HEK293 (cell line): Measurements from ENCODE around the gene PARD3.

ENCODE experiments used
- BCL11A ChIP-seq: fragments of 450-650 bp; formaldehyde crosslinking; IDR thresholded peaks from 2 replicates; pipeline ENCODE4 v1.5.1; 2016; ENCODE audit warnings: low read depth, missing biosample characterization, missing genetic modification characterization
- MZF1 ChIP-seq: fragments of 450-650 bp; formaldehyde crosslinking; IDR thresholded peaks from 2 replicates; pipeline ENCODE4 v1.5.1; 2017; ENCODE audit warnings: missing biosample characterization, missing genetic modification characterization, borderline replicate concordance
- PRDM1 ChIP-seq: fragments of 450-650 bp; formaldehyde crosslinking; IDR thresholded peaks from 2 replicates; pipeline ENCODE4; 2016; ENCODE audit warnings: missing biosample characterization, missing genetic modification characterization
- PRDM4 ChIP-seq: fragments of 450-650 bp; formaldehyde crosslinking; IDR thresholded peaks from 2 replicates; pipeline ENCODE4 v1.5.1; 2017; ENCODE audit warnings: missing biosample characterization, missing genetic modification characterization
- ZNF10 ChIP-seq: fragments of 450-650 bp; formaldehyde crosslinking; IDR thresholded peaks from 2 replicates; pipeline ENCODE4 v1.5.1; 2017; ENCODE audit warnings: missing biosample characterization, missing genetic modification characterization
- ZNF133 ChIP-seq: fragments of 450-650 bp; formaldehyde crosslinking; IDR thresholded peaks from 2 replicates; pipeline ENCODE4 v1.5.1; 2016; ENCODE audit warnings: missing biosample characterization, missing genetic modification characterization
- ZNF169 ChIP-seq: fragments of 450-650 bp; formaldehyde crosslinking; IDR thresholded peaks from 2 replicates; pipeline ENCODE4 v1.5.1; 2016; ENCODE audit warnings: missing biosample characterization, missing genetic modification characterization
- ZNF174 ChIP-seq: fragments of 450-650 bp; formaldehyde crosslinking; IDR thresholded peaks from 2 replicates; pipeline ENCODE4 v1.5.0; 2017; ENCODE audit warnings: missing biosample characterization, mild to moderate bottlenecking, missing genetic modification characterization
- ZNF37A ChIP-seq: fragments of 450-650 bp; IDR thresholded peaks from 2 replicates; pipeline ENCODE4 v1.5.1; 2018; ENCODE audit warnings: missing biosample characterization, missing genetic modification characterization
- ZNF571 ChIP-seq: fragments of 450-650 bp; formaldehyde crosslinking; IDR thresholded peaks from 2 replicates; pipeline ENCODE4 v1.5.0; 2017; ENCODE audit warnings: missing biosample characterization, missing genetic modification characterization
- ZNF830 ChIP-seq: fragments of 450-650 bp; IDR thresholded peaks from 2 replicates; pipeline ENCODE4 v1.5.0; 2018; ENCODE audit warnings: missing biosample characterization, missing genetic modification characterization, low read depth, mild to moderate bottlenecking, moderate library complexity

- TF ChIP-seq ZNF174 (tag by site-specific recombination) (no peak), MZF1 (tag by site-specific recombination) (no peak), ZNF10 (tag by site-specific recombination) (no peak), ZNF169 (tag by site-specific recombination) (no peak), PRDM1 (tag by site-specific recombination) (no peak), PRDM4 (tag by site-specific recombination) (no peak), ZNF133 (no peak), ZNF830 (tag by site-specific recombination) (no peak), BCL11A (no peak), ZNF37A (tag by site-specific recombination) (no peak), ZNF571 (no peak)
Observed at GRCh38 chr10:34629084-34629483, 186.0 kb downstream of the PARD3 start.
